Measurements from ENCODE around the gene ZPR1. TPM values are rescaled to one million over a fixed set of nuclear protein-coding genes. Genes with fewer than 3 reads are reported as not detected.

Gene ZPR1
- total RNA-seq = 34.9 and 41.8 TPM in 2 replicates

DNA sequence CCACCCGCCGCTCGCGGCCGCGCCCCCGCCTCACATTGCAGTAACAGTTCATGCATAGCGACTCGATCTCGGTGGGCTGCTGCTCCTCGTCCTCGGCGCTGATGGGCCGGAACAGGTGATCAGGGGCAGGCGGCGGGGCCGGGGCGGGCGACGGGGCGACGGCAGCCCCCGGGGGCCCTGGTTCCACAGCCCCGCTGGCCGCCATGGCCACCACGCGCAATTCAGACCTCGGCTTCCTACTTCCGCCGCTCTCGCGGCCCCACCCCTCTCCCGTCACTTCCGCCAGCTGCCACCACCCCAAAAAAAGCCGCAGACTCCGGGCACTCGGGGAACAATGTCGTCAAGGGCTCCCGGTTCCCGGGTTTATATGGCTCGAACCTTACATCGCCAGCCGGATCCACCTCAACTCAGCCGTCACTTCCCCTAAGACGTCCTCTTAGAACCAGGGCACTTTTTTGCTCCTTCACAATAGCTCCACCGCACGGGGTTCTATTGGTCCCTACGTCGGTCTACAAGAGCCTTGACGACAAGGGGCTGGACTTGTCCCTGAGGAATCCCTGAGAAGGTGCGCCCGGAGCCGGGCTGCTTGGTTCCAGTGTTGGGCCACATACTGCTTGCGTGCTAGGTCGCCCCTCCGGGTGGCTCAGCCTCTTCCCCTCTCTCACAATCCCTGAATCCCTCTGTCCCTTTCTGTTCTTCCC, at the start of gene ZPR1:
Gene ZPR1, minus strand, starts transcription at position 238 of the 701 bp plus-strand sequence. Its CDS starts 33 bp downstream, at position 205.

GRCh38 chr11:116829525-116830183, 41.8 kb upstream of the ZPR1 start, which contains the start of gene APOC3:
Gene APOC3 (plus strand): TSS chr11:116829907. CDS start chr11:116830583, 676 bp downstream.

GRCh38 chr11:116823031-116823843, 35.4 kb upstream of the ZPR1 start, which contains the start of gene APOA4:
Gene APOA4 (minus strand): TSS chr11:116823304. CDS start chr11:116823191, 113 bp downstream.

GRCh38 chr11:116791813-116792143, 4.0 kb upstream of the ZPR1 start, which contains the start of gene APOA5:
Gene APOA5 (minus strand): TSS chr11:116791879. CDS start chr11:116791860, 19 bp downstream.

DNA sequence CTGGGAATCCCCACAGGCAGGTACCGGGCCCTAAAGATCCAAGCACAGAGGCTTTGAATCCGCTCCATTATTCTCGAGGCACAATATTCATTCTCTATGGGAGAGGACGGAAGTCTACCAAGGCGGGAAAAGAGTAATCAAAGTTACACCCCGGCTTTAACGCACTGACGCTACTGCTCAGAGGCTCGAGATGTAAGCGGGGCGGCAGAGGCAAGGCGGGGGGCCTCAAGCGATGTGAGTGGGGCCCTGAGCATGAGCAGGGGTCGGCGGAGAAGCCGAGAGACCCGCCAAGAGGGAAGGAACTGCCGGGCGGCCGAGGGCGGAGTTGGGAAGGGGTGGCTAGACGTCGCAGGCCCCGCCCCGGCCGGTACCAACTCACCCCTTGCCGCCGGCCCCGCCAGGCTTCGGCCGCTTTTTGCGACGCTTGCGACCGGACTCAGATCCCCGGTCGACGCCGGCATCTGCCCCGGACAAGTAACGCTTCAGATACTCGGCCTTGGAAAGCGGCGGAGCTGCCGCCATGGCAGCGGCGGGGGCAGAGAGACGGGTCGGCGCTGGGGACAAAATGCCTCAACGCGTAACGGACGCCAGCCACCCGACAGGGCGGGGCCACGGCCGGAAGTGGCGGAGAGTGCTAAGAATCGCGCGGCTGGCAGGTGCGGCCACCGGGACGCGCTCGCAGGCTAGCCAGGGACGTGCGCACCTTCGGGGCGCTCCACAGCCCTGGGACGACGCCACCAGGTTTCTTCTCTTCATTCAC, 15.2 kb downstream of the ZPR1 start, which contains the start of gene BUD13:
Gene BUD13, minus strand, starts transcription at position 545 of the 760 bp plus-strand sequence. Its CDS starts 23 bp downstream, at position 522.

Other genes starting within 250 kb of the ZPR1 start
- gene BUD13, start 15.0 kb downstream of the ZPR1 start, total RNA-seq = 19.3 and 21.4 TPM in 2 replicates
- gene APOA5, start 3.9 kb upstream of the ZPR1 start, total RNA-seq = not detected in 2 replicates
- not detected in 2 replicates for gene APOA4, start 35.3 kb upstream of the ZPR1 start, total RNA-seq
- not detected in 2 replicates for gene APOC3, start 41.9 kb upstream of the ZPR1 start, total RNA-seq
- gene APOA1, start 49.6 kb upstream of the ZPR1 start, total RNA-seq = not detected in 2 replicates

Measured in vein endothelial cell (primary cell).